ENCODE results near the gene SERINC2. TPM values are rescaled to one million over a fixed set of nuclear protein-coding genes. Genes with fewer than 3 reads are reported as not detected.

Gene SERINC2
- total and polyA plus RNA-seq, 9 of the 15 experiments (the other 6 are each of a cell fraction or from before 2014, with no cell fraction given): 0.07 to 1.2 (median 0.70) TPM; not detected in 2

GRCh38 chr1:31441073-31441472, 28.1 kb downstream of the SERINC2 start:
- CTCF ChIA-PET (ENCODE audit: low intra/inter-chr PET ratio): no interaction called here
- H2AFZ ChIP-seq (ENCODE audit: low read depth, low read length): no peak overlapping the region
- H3K9ac ChIP-seq (ENCODE audit: insufficient read depth in 1 of 2, low read depth in 2 of 2, low read length in 2 of 2): no peak overlapping the region
- WGBS (ENCODE audit: insufficient coverage, low coverage, missing lambda C conversion rate): 2% methylated on average over 3 of the region's 3 CpGs
- H3K4me3 ChIP-seq: no peak overlapping the region
- POLR2A ChIA-PET: interaction anchor here (2.6 kb wide), 1 partner anchor 8 kb away, joined by 11 read pairs; no protein-coding TSS in a partner anchor
- no peaks in the 10 kb centered on the region for H3K79me2 ChIP-seq (ENCODE audit: control insufficient read depth, insufficient read depth, low read length)
- H3K9me3 ChIP-seq (replicated peaks; ENCODE audit: control insufficient read depth, insufficient read depth, low read depth, low read length): no peaks in the 10 kb centered on the region
- no peak for FAIRE-seq
- no peaks in the 10 kb centered on the region for H3K36me3 ChIP-seq (ENCODE audit: control insufficient read depth, insufficient read depth, low read length)
- 0 out of 2 replicates have a peak, but pooled peaks cover 2% of the 10 kb centered on the region for H4K20me1 ChIP-seq (replicated peaks; ENCODE audit: control insufficient read depth, insufficient read depth, low read length)
- peaks cover 0 to 4% of the 10 kb centered on the region in 2 experiments; a peak in 2 of 5 replicates for H3K4me1 ChIP-seq (replicated peaks in 1 of 2; ENCODE audit: control insufficient read depth in 2 of 2, insufficient read depth in 2 of 2, low read length in 2 of 2)
- no peak for TF ChIP-seq CBFB (CRISPR knock-in tag; IDR thresholded peaks at IDR 0.05)
- no peak for TF ChIP-seq TFE3 (CRISPR knock-in tag; IDR thresholded peaks at IDR 0.05)
- TF ChIP-seq BRD9 (IDR thresholded peaks at IDR 0.05; ENCODE audit: low read depth, partially characterized antibody): no peak
- TF ChIP-seq SETDB1 (IDR thresholded peaks at IDR 0.05; ENCODE audit: low read length): no peak
- no peak for TF ChIP-seq ATF1 (CRISPR knock-in tag; IDR thresholded peaks at IDR 0.05)
- TF ChIP-seq ATF1 (tag; IDR thresholded peaks at IDR 0.05): no peak
- TF ChIP-seq TCFL5 (CRISPR knock-in tag; conservative IDR thresholded peaks at IDR 0.05): no peak
- no peak for TF ChIP-seq STAT5B (CRISPR knock-in tag; IDR thresholded peaks at IDR 0.05)
- BruUV-seq (replicated peaks): no TSS peak
- no peaks in the 10 kb centered on the region for H3K9me1 ChIP-seq (ENCODE audit: control insufficient read depth, insufficient read depth, low read length)
- no peak overlapping the region for H3K27ac ChIP-seq (ENCODE audit: extremely low read depth, low read depth, low read length)
- ATAC-seq: no peak
- DNase-seq (ENCODE audit: extremely low read depth in 1 of 4, low spot score in 3 of 4): no peak
- intact Hi-C loops (cut with micrococcal nuclease) (no loop called here), in situ Hi-C loops (cut with MboI) (no loop called here)
- H3K27me3 ChIP-seq (ENCODE audit: control insufficient read depth in 2 of 2, insufficient read depth in 2 of 2, low read length in 2 of 2): peaks cover 14 to 48% of the 10 kb centered on the region in 2 experiments; a peak in 4 of 5 replicates
- H3K4me2 ChIP-seq (ENCODE audit: insufficient read depth, low read length): no peak overlapping the region

Measured in K562 (cell line).